Measurements from ENCODE around the gene COL4A2. TPM values are rescaled to one million over a fixed set of nuclear protein-coding genes. Genes with fewer than 3 reads are reported as not detected.

Gene COL4A2
- total RNA-seq, 4 donors from 2014 or later = 655 to 1,231 (median 912) TPM

- TF ChIP-seq, protein P1, sequence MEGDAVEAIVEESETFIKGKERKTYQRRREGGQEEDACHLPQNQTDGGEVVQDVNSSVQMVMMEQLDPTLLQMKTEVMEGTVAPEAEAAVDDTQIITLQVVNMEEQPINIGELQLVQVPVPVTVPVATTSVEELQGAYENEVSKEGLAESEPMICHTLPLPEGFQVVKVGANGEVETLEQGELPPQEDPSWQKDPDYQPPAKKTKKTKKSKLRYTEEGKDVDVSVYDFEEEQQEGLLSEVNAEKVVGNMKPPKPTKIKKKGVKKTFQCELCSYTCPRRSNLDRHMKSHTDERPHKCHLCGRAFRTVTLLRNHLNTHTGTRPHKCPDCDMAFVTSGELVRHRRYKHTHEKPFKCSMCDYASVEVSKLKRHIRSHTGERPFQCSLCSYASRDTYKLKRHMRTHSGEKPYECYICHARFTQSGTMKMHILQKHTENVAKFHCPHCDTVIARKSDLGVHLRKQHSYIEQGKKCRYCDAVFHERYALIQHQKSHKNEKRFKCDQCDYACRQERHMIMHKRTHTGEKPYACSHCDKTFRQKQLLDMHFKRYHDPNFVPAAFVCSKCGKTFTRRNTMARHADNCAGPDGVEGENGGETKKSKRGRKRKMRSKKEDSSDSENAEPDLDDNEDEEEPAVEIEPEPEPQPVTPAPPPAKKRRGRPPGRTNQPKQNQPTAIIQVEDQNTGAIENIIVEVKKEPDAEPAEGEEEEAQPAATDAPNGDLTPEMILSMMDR (IDR thresholded peaks at IDR 0.05; ENCODE audit: low read depth) = no peak
Measured at GRCh38 chr13:110363010-110363409, 55.9 kb downstream of the COL4A2 start.

GRCh38 chr13:110364081-110364480 is 57.0 kb downstream of the COL4A2 start:
- TF ChIP-seq, protein P1 (IDR thresholded peaks at IDR 0.05; ENCODE audit: low read depth) = no peak

- TF ChIP-seq, protein P1 (IDR thresholded peaks at IDR 0.05; ENCODE audit: low read depth) = no peak
Measured at GRCh38 chr13:110365876-110366275, 58.8 kb downstream of the COL4A2 start.

DNA sequence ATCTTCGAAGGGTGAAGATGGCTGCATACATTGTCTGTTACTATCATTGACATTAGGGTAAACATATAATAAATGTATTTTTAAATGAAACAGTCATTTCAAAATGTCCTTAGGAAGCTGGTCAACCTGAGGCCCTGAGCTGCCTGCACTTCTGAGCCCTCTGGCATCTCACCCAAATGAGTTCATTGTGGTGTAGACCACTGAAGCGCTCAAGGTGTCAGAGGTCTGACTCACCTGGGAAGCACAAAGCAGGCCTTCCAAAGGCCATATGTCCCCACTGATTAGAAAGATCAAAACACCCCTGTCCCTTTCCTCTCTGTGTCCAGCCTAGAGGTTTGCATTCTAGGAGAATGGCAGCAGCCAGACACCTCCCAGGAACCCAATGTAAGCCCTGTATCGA is 59.6 kb downstream of the COL4A2 start:
- TF ChIP-seq, protein P1 (IDR thresholded peaks at IDR 0.05; ENCODE audit: low read depth) = no peak

GRCh38 chr13:110367620-110368019 is 60.5 kb downstream of the COL4A2 start:
- TF ChIP-seq, protein P1 (IDR thresholded peaks at IDR 0.05; ENCODE audit: low read depth) = no peak

DNA sequence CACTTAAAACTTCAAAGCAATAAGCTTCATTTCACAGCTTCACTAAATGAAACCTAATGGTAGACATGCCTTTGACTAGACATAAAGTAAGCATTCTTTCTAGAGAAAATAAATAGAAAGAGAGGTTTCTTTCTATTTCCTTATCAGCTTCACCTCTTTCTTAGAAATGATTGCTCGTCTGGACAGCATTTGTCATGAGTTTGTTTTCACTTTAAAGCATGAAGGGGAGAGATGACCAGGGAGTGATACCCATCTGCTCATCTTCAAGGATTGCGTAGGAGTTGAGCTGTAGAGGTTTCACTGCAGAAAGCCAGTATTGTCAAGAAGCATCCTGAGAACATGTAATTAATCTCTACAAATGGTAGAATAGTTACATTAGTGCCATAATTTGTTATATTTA is 61.3 kb downstream of the COL4A2 start:
- TF ChIP-seq, protein P1 (IDR thresholded peaks at IDR 0.05; ENCODE audit: low read depth) = no peak

- TF ChIP-seq, protein P1 (IDR thresholded peaks at IDR 0.05; ENCODE audit: low read depth) = no peak
Measured at GRCh38 chr13:110369400-110369799, 62.3 kb downstream of the COL4A2 start.
